HEK293T (cell line): ENCODE results near the gene IMMT.

Experiments used
- ARNT ChIP-seq: fragments of 450-650 bp; IDR thresholded peaks from 2 replicates; pipeline ENCODE4 v1.6.1; 2017; ENCODE audit warnings: mild to moderate bottlenecking
- BHLHE40 ChIP-seq: fragments of 450-650 bp; IDR thresholded peaks from 2 replicates; pipeline ENCODE4 v1.6.1; 2016; ENCODE audit warnings: mild to moderate bottlenecking, moderate library complexity, borderline replicate concordance
- ELF4 ChIP-seq: fragments of 450-650 bp; IDR thresholded peaks from 2 replicates; pipeline ENCODE4 v1.6.1; 2017; ENCODE audit warnings: antibody characterized with exemption
- FOXA1 ChIP-seq: fragments of 450-650 bp; IDR thresholded peaks from 2 replicates; pipeline ENCODE4 v1.6.1; 2016; ENCODE audit warnings: mild to moderate bottlenecking
- FOXK2 ChIP-seq: fragments of 450-650 bp; IDR thresholded peaks from 2 replicates; pipeline ENCODE4 v1.6.1; 2016; ENCODE audit warnings: mild to moderate bottlenecking
- FOXM1 ChIP-seq: fragments of 450-650 bp; IDR thresholded peaks from 2 replicates; pipeline ENCODE4 v1.6.1; 2017; ENCODE audit warnings: mild to moderate bottlenecking, borderline replicate concordance
- HDGF ChIP-seq: fragments of 450-650 bp; IDR thresholded peaks from 2 replicates; pipeline ENCODE4 v1.6.1; 2017; ENCODE audit warnings: antibody characterized with exemption, borderline replicate concordance
- PKNOX1 ChIP-seq: fragments of 450-650 bp; IDR thresholded peaks from 2 replicates; pipeline ENCODE4 v1.6.1; 2016
- SP1 ChIP-seq: fragments of 450-650 bp; IDR thresholded peaks from 2 replicates; pipeline ENCODE4 v1.6.1; 2017
- SUZ12 ChIP-seq: fragments of 450-650 bp; IDR thresholded peaks from 2 replicates; pipeline ENCODE4 v1.6.1; 2016; ENCODE audit warnings: mild to moderate bottlenecking
- TARDBP ChIP-seq: fragments of 450-650 bp; IDR thresholded peaks from 2 replicates; pipeline ENCODE4 v1.6.1; 2016
- ZNF384 ChIP-seq: fragments of 450-650 bp; IDR thresholded peaks from 2 replicates; pipeline ENCODE4 v1.6.1; 2016

GRCh38 chr2:86221066-86221684, 25.9 kb upstream of the IMMT start:
- TF ChIP-seq SP1 (no peak), ARNT (no peak), FOXM1 (no peak), SUZ12 (no peak), ELF4 (no peak), FOXA1 (no peak), TARDBP (no peak), HDGF (no peak), BHLHE40 (no peak), FOXK2 (no peak), ZNF384 (no peak), PKNOX1 (no peak)
